ENCODE measurements around the gene DUSP22.
"Not testable (repeated sequence)": the region's sequence is repeated elsewhere in the genome, so short reads cannot be mapped to it uniquely, and the experiment has no call there.

The DUSP22 gene

GRCh38 chr6:291697-292505, at the start of gene DUSP22:
TSS of gene DUSP22 (plus strand) at chr6:292487. CDS start at chr6:292540, 53 bp downstream.
- peak; percentile 57 to 68 for DNase-seq (ENCODE audit: low read depth in 1 of 2, low spot score in 1 of 2)

GRCh38 chr6:246352-246751, 45.9 kb upstream of the DUSP22 start:
- no peak for DNase-seq (ENCODE audit: low read depth in 1 of 2, low spot score in 1 of 2)

- DNase-seq (ENCODE audit: low read depth in 1 of 2, low spot score in 1 of 2): no peak
Measured at GRCh38 chr6:247351-247750, 44.9 kb upstream of the DUSP22 start.

- not testable (repeated sequence) for DNase-seq (ENCODE audit: low read depth in 1 of 2, low spot score in 1 of 2)
Measured at GRCh38 chr6:248046-248445, 44.2 kb upstream of the DUSP22 start.

GRCh38 chr6:250676-251075, 41.6 kb upstream of the DUSP22 start:
- DNase-seq (ENCODE audit: low read depth in 1 of 2, low spot score in 1 of 2): no peak

- peak in 1 of 2 donors; percentile 35 for DNase-seq (ENCODE audit: low read depth in 1 of 2, low spot score in 1 of 2)
Measured at GRCh38 chr6:251920-252319, 40.4 kb upstream of the DUSP22 start.

- DNase-seq (ENCODE audit: low read depth in 1 of 2, low spot score in 1 of 2): no peak
Measured at GRCh38 chr6:252775-253535, 39.3 kb upstream of the DUSP22 start.

GRCh38 chr6:254016-254415, 38.3 kb upstream of the DUSP22 start:
- DNase-seq (ENCODE audit: low read depth in 1 of 2, low spot score in 1 of 2): no peak

GRCh38 chr6:255041-255750, 37.1 kb upstream of the DUSP22 start:
- DNase-seq (ENCODE audit: low read depth in 1 of 2, low spot score in 1 of 2): no peak

- no peak for DNase-seq (ENCODE audit: low read depth in 1 of 2, low spot score in 1 of 2)
Measured at GRCh38 chr6:255751-256083, 36.6 kb upstream of the DUSP22 start.

GRCh38 chr6:256169-256568, 36.1 kb upstream of the DUSP22 start:
- DNase-seq (ENCODE audit: low read depth in 1 of 2, low spot score in 1 of 2): no peak

GRCh38 chr6:257031-257725, 35.1 kb upstream of the DUSP22 start:
- no peak for DNase-seq (ENCODE audit: low read depth in 1 of 2, low spot score in 1 of 2)

GRCh38 chr6:257774-258173, 34.5 kb upstream of the DUSP22 start:
- DNase-seq (ENCODE audit: low read depth in 1 of 2, low spot score in 1 of 2): no peak

- no peak for DNase-seq (ENCODE audit: low read depth in 1 of 2, low spot score in 1 of 2)
Measured at GRCh38 chr6:259316-259715, 33.0 kb upstream of the DUSP22 start.

GRCh38 chr6:259901-260508, 32.3 kb upstream of the DUSP22 start:
- no peak for DNase-seq (ENCODE audit: low read depth in 1 of 2, low spot score in 1 of 2)

- no peak for DNase-seq (ENCODE audit: low read depth in 1 of 2, low spot score in 1 of 2)
Measured at GRCh38 chr6:264626-265025, 27.7 kb upstream of the DUSP22 start.

- DNase-seq (ENCODE audit: low read depth in 1 of 2, low spot score in 1 of 2): no peak
Measured at GRCh38 chr6:268394-268935, 23.8 kb upstream of the DUSP22 start.

GRCh38 chr6:273551-274058, 18.7 kb upstream of the DUSP22 start:
- no peak for DNase-seq (ENCODE audit: low read depth in 1 of 2, low spot score in 1 of 2)

GRCh38 chr6:277746-278145, 14.5 kb upstream of the DUSP22 start:
- DNase-seq (ENCODE audit: low read depth in 1 of 2, low spot score in 1 of 2): no peak

- no peak for DNase-seq (ENCODE audit: low read depth in 1 of 2, low spot score in 1 of 2)
Measured at GRCh38 chr6:278494-278893, 13.8 kb upstream of the DUSP22 start.

Data from activated CD4-positive, alpha-beta T cell treated with anti-CD3 and anti-CD28 coated beads, Interleukin-2, amount 50 U/mL, for 24 hours (primary cell).